Lower leg skin (tissue), 3 donors: ENCODE results near the gene SCN1B.

Experiments
- CTCF ChIP-seq, 3 donors: fragments of 450-650 bp; IDR thresholded peaks; one replicate each; pipeline ENCODE4 v1.5.1; 2016; ENCODE audit warnings: antibody characterized with exemption in 3 of 3, mild to moderate bottlenecking in 3 of 3, moderate library complexity in 2 of 3
- POLR2A ChIP-seq, 2 donors: fragments of 450-650 bp; IDR thresholded peaks; one replicate each; pipeline ENCODE4 v1.6.1; 2016 to 2017; ENCODE audit warnings: antibody characterized with exemption in 2 of 2, mild to moderate bottlenecking in 1 of 2, moderate library complexity in 1 of 2

- TF ChIP-seq POLR2A (IDR thresholded peaks at IDR 0.05) = no peak
- TF ChIP-seq CTCF (IDR thresholded peaks at IDR 0.05) = no peak
Observed at GRCh38 chr19:35009424-35010415, 20.6 kb upstream of the SCN1B start.
